ENCODE measurements around the gene TUBB6.
A peak's percentile ranks its signal among the peaks of the same experiment; 100 is the strongest.

TUBB6 gene

GRCh38 chr18:12282442-12283039 lies 25.5 kb upstream of the TUBB6 start:
- POLR2A ChIA-PET: interaction anchor here (1.5 kb wide), 1 partner anchor 11 kb away, joined by 6 read pairs; no protein-coding TSS in a partner anchor

GRCh38 chr18:12283256-12283655 lies 24.8 kb upstream of the TUBB6 start:
- peak; percentile 22 for DNase-seq (ENCODE audit: extremely low spot score)
- ChIA-PET POLR2A (interaction anchor here (0.6 to 1.5 kb wide), 2 partner anchors 8 to 11 kb away, joined by 3 to 6 read pairs; no protein-coding TSS in a partner anchor), CTCF (no interaction called here)
- TF ChIP-seq HDGF (IDR thresholded peaks at IDR 0.05; ENCODE audit: borderline replicate concordance) (no peak), SUZ12 (IDR thresholded peaks at IDR 0.05) (no peak), FOXM1 (IDR thresholded peaks at IDR 0.05; ENCODE audit: borderline replicate concordance) (no peak), FOXA1 (IDR thresholded peaks at IDR 0.05) (no peak), ELF4 (IDR thresholded peaks at IDR 0.05) (no peak), PKNOX1 (IDR thresholded peaks at IDR 0.05) (no peak), ZNF384 (IDR thresholded peaks at IDR 0.05) (no peak), TARDBP (IDR thresholded peaks at IDR 0.05) (no peak), ARNT (IDR thresholded peaks at IDR 0.05) (no peak), SP1 (IDR thresholded peaks at IDR 0.05) (no peak), FOXK2 (IDR thresholded peaks at IDR 0.05) (no peak)

More at GRCh38 chr18:12282442-12283039, 25.5 kb upstream of the TUBB6 start:
- CTCF ChIA-PET: no interaction called here
- no peak for DNase-seq (ENCODE audit: extremely low spot score)
- TF ChIP-seq FOXM1 (IDR thresholded peaks at IDR 0.05; ENCODE audit: borderline replicate concordance) (no peak), HDGF (IDR thresholded peaks at IDR 0.05; ENCODE audit: borderline replicate concordance) (no peak), SUZ12 (IDR thresholded peaks at IDR 0.05) (no peak), FOXK2 (IDR thresholded peaks at IDR 0.05) (no peak), PKNOX1 (IDR thresholded peaks at IDR 0.05) (no peak), L3MBTL2 (conservative IDR thresholded peaks at IDR 0.05) (no peak), ELF4 (IDR thresholded peaks at IDR 0.05) (no peak), LEF1 (IDR thresholded peaks at IDR 0.05; ENCODE audit: borderline replicate concordance) (no peak)

GRCh38 chr18:12283666-12284065 lies 24.4 kb upstream of the TUBB6 start:
- ChIA-PET CTCF (no interaction called here), POLR2A (interaction anchor here (0.6 to 1.5 kb wide), 2 partner anchors 8 to 12 kb away, joined by 3 to 6 read pairs; no protein-coding TSS in a partner anchor)
- DNase-seq (ENCODE audit: extremely low spot score): no peak
- TF ChIP-seq ARNT (IDR thresholded peaks at IDR 0.05): no peak
- TF ChIP-seq LEF1 (IDR thresholded peaks at IDR 0.05; ENCODE audit: borderline replicate concordance): no peak
- TF ChIP-seq BHLHE40 (IDR thresholded peaks at IDR 0.05; ENCODE audit: borderline replicate concordance): no peak
- no peak for TF ChIP-seq NFRKB (IDR thresholded peaks at IDR 0.05)
- TF ChIP-seq ZNF384 (IDR thresholded peaks at IDR 0.05): no peak
- TF ChIP-seq SUZ12 (IDR thresholded peaks at IDR 0.05): no peak
- no peak for TF ChIP-seq FOXM1 (IDR thresholded peaks at IDR 0.05; ENCODE audit: borderline replicate concordance)
- no peak for TF ChIP-seq SP1 (IDR thresholded peaks at IDR 0.05)
- no peak for TF ChIP-seq HDGF (IDR thresholded peaks at IDR 0.05; ENCODE audit: borderline replicate concordance)
- TF ChIP-seq ELF4 (IDR thresholded peaks at IDR 0.05): no peak
- no peak for TF ChIP-seq L3MBTL2 (conservative IDR thresholded peaks at IDR 0.05)
- TF ChIP-seq PKNOX1 (IDR thresholded peaks at IDR 0.05): no peak
- TF ChIP-seq FOXA1 (IDR thresholded peaks at IDR 0.05): no peak
- no peak for TF ChIP-seq FOXK2 (IDR thresholded peaks at IDR 0.05)
- TF ChIP-seq CTBP1 (IDR thresholded peaks at IDR 0.05; ENCODE audit: borderline replicate concordance): no peak
- TF ChIP-seq TARDBP (IDR thresholded peaks at IDR 0.05): no peak

GRCh38 chr18:12287131-12287681 lies 20.8 kb upstream of the TUBB6 start:
- TF ChIP-seq ZNF384 (IDR thresholded peaks at IDR 0.05) (no peak), ARNT (IDR thresholded peaks at IDR 0.05) (no peak), NFRKB (IDR thresholded peaks at IDR 0.05) (no peak), FOXA1 (IDR thresholded peaks at IDR 0.05) (no peak), SP1 (IDR thresholded peaks at IDR 0.05) (no peak), CTBP1 (IDR thresholded peaks at IDR 0.05; ENCODE audit: borderline replicate concordance) (no peak), LEF1 (IDR thresholded peaks at IDR 0.05; ENCODE audit: borderline replicate concordance) (no peak), PKNOX1 (IDR thresholded peaks at IDR 0.05) (no peak), BHLHE40 (IDR thresholded peaks at IDR 0.05; ENCODE audit: borderline replicate concordance) (no peak), FOXK2 (IDR thresholded peaks at IDR 0.05) (no peak), FOXM1 (IDR thresholded peaks at IDR 0.05; ENCODE audit: borderline replicate concordance) (no peak), SUZ12 (IDR thresholded peaks at IDR 0.05) (no peak), ELF4 (IDR thresholded peaks at IDR 0.05) (no peak), HDGF (IDR thresholded peaks at IDR 0.05; ENCODE audit: borderline replicate concordance) (no peak)
- no peak for DNase-seq (ENCODE audit: extremely low spot score)
- ChIA-PET POLR2A (interaction anchor here (0.8 kb wide), 1 partner anchor 15 kb away, joined by 3 read pairs; no protein-coding TSS in a partner anchor), CTCF (interaction anchor here (0.7 kb wide), 1 partner anchor 25 kb away, joined by 3 read pairs; no protein-coding TSS in a partner anchor)

- POLR2A ChIA-PET: interaction anchor here (0.8 kb wide), 1 partner anchor 16 kb away, joined by 3 read pairs; no protein-coding TSS in a partner anchor
- CTCF ChIA-PET: no interaction called here
- no peak for DNase-seq (ENCODE audit: extremely low spot score)
Observed at GRCh38 chr18:12287684-12288402, 20.2 kb upstream of the TUBB6 start.

More at GRCh38 chr18:12287684-12288402, 20.2 kb upstream of the TUBB6 start:
- no peak for TF ChIP-seq NFRKB (IDR thresholded peaks at IDR 0.05)
- no peak for TF ChIP-seq PKNOX1 (IDR thresholded peaks at IDR 0.05)
- TF ChIP-seq ZNF384 (IDR thresholded peaks at IDR 0.05): no peak
- TF ChIP-seq L3MBTL2 (conservative IDR thresholded peaks at IDR 0.05): no peak
- TF ChIP-seq FOXK2 (IDR thresholded peaks at IDR 0.05): no peak
- no peak for TF ChIP-seq ELF4 (IDR thresholded peaks at IDR 0.05)
- no peak for TF ChIP-seq CTBP1 (IDR thresholded peaks at IDR 0.05; ENCODE audit: borderline replicate concordance)
- no peak for TF ChIP-seq TARDBP (IDR thresholded peaks at IDR 0.05)
- no peak for TF ChIP-seq ARNT (IDR thresholded peaks at IDR 0.05)
- TF ChIP-seq HDGF (IDR thresholded peaks at IDR 0.05; ENCODE audit: borderline replicate concordance): no peak
- TF ChIP-seq SUZ12 (IDR thresholded peaks at IDR 0.05): no peak
- no peak for TF ChIP-seq FOXM1 (IDR thresholded peaks at IDR 0.05; ENCODE audit: borderline replicate concordance)
- TF ChIP-seq LEF1 (IDR thresholded peaks at IDR 0.05; ENCODE audit: borderline replicate concordance): no peak
- no peak for TF ChIP-seq SP1 (IDR thresholded peaks at IDR 0.05)

Data from HEK293T (cell line).